ENCODE measurements around the gene MATN4. TPM values are rescaled to one million over a fixed set of nuclear protein-coding genes. Genes with fewer than 3 reads are reported as not detected.

MATN4 gene
- total and polyA plus RNA-seq, 2 of the 13 experiments (the other 11 are each of a cell fraction or from before 2014, with no cell fraction given), result not detected

DNA sequence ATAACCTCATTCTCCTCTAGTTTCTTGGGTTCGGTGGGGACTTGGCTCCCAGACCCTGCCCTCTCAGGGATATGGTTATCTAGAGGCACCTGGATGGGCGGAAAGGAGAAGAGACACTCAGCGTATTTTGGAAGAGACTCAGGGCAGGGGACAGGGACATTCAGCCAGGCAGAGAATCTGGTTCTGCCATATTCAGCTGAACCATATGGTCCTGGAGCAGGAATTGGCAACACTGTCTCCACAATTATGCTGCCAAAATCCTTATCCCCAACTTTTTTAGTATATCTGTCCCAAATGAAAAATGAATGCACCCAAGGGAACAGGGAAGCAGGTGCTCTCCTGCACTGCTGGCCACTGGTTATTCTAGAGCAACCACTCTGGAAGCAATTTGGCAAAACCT is 22.4 kb upstream of the MATN4 start:
- Histone ChIP-seq H3K9ac (ENCODE audit: insufficient read depth, low read depth, low read length) (no peak overlapping the region), H2AFZ (ENCODE audit: low read length) (no peak overlapping the region), H3K36me3 (replicated peaks in 1 of 2; ENCODE audit: control insufficient read depth in 1 of 2, insufficient read depth in 2 of 2, low read length in 2 of 2) (peaks cover 48 to 66% of the 10 kb centered on the region in 2 experiments), H3K79me2 (ENCODE audit: insufficient read depth, low read length) (no peaks in the 10 kb centered on the region), H3K27me3 (ENCODE audit: control insufficient read depth in 1 of 2, insufficient read depth in 2 of 2, low read length in 2 of 2) (no peaks in the 10 kb centered on the region), H3K9me3 (ENCODE audit: low read length) (no peaks in the 10 kb centered on the region), H3K27ac (ENCODE audit: extremely low read length, insufficient read depth, low read length) (no peak overlapping the region), H3K4me3 (replicated peaks in 1 of 3; ENCODE audit: insufficient read depth in 1 of 3, low read depth in 2 of 3, low read length in 3 of 3) (no peak overlapping the region), H3K4me1 (ENCODE audit: insufficient read depth, low read length) (no peaks in the 10 kb centered on the region), H4K20me1 (ENCODE audit: insufficient read depth, low read length) (no peaks in the 10 kb centered on the region), H3K4me2 (ENCODE audit: low read depth, low read length) (no peak overlapping the region)
- FAIRE-seq (no peak), DNase-seq (ENCODE audit: low spot score) (no peak), ATAC-seq (no peak)
- intact Hi-C loops (cut with micrococcal nuclease; ENCODE audit: unreplicated experiment), result no loop called here
- in situ Hi-C loops (cut with HindIII; ENCODE audit: extremely low pct_ligation_motif_present, low pct_unique_long_range_greater_than_20kb), result no loop called here
- no peak for TF ChIP-seq ZNF530 (CRISPR knock-in tag; IDR thresholded peaks at IDR 0.05; ENCODE audit: low read depth)
- ChIA-PET POLR2A (interaction anchor here (0.7 to 2.0 kb wide), 2 partner anchors 12 to 13 kb away, joined by 3 to 8 read pairs; no protein-coding TSS in a partner anchor), CTCF (ENCODE audit: low intra/inter-chr PET ratio, low total read pairs) (no interaction called here)
- WGBS (ENCODE audit: low lambda C conversion rate), result 93% methylated on average over 3 of the region's 3 CpGs
- BruUV-seq (replicated peaks), result no TSS peak

DNA sequence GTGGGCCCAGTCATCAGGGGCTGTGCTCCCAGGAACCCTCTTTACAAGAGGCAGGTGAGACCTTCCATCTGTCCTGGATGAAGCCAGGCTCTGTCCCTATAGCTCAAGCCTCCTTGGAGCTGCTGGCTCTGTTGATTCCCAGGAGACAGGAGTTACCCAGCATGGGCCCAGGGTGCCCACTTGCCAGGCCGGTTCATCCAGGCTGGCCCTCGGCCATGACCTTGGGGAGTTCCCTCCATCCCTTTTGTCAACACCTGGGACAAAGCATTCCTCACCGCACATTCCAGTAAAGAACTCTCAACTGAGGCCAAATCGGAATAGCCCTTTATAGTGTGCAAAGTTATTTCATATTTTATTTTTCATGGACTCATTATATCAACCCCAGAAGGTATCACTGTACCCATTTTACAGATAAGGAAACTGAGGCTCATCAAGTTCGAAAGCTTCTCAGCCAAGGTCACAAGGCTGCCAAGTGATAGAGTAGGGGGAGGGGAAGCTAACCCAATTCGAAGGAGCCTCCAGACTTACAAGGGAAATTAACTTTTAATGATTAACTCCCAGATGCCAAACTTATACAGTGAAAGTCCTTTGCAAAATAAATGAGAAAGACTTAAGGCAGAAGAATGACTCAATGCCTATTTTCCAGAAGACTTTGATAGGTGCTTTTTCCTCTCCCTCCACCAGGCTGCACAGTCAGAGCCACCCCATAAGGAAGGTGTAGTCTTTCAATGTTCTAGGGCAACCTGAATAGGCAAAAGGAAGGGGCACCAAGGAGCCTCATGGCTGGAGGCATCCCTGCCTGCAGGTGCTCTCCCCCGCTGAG is 21.6 kb upstream of the MATN4 start:
- ATAC-seq (peak; percentile 35), DNase-seq (ENCODE audit: low spot score) (no peak), FAIRE-seq (no peak)
- Histone ChIP-seq H3K27ac (ENCODE audit: extremely low read length, insufficient read depth, low read length) (no peak overlapping the region), H3K4me1 (ENCODE audit: insufficient read depth, low read length) (no peaks in the 10 kb centered on the region), H3K27me3 (ENCODE audit: control insufficient read depth in 1 of 2, insufficient read depth in 2 of 2, low read length in 2 of 2) (no peaks in the 10 kb centered on the region), H3K36me3 (replicated peaks in 1 of 2; ENCODE audit: control insufficient read depth in 1 of 2, insufficient read depth in 2 of 2, low read length in 2 of 2) (peaks cover 42 to 62% of the 10 kb centered on the region in 2 experiments), H4K20me1 (ENCODE audit: insufficient read depth, low read length) (no peaks in the 10 kb centered on the region), H3K4me2 (ENCODE audit: low read depth, low read length) (no peak overlapping the region), H3K9ac (ENCODE audit: insufficient read depth, low read depth, low read length) (no peak overlapping the region), H3K79me2 (ENCODE audit: insufficient read depth, low read length) (no peaks in the 10 kb centered on the region), H3K9me3 (ENCODE audit: low read length) (no peaks in the 10 kb centered on the region), H2AFZ (ENCODE audit: low read length) (no peak overlapping the region), H3K4me3 (replicated peaks in 1 of 3; ENCODE audit: insufficient read depth in 1 of 3, low read depth in 2 of 3, low read length in 3 of 3) (no peak overlapping the region)
- BruUV-seq (replicated peaks), result no TSS peak
- ChIA-PET POLR2A (interaction anchor here (1.0 to 2.0 kb wide), 3 partner anchors 13 to 33 kb away, joined by 3 to 8 read pairs (median 5); partner anchors contain the start of gene SYS1), CTCF (ENCODE audit: low intra/inter-chr PET ratio, low total read pairs) (no interaction called here)
- intact Hi-C loops (cut with micrococcal nuclease; ENCODE audit: unreplicated experiment), result no loop called here
- in situ Hi-C loops (cut with HindIII; ENCODE audit: extremely low pct_ligation_motif_present, low pct_unique_long_range_greater_than_20kb), result no loop called here
- 72% methylated on average over 7 of the region's 7 CpGs for WGBS (ENCODE audit: low lambda C conversion rate)
- TF ChIP-seq MED13 (CRISPR knock-in tag; IDR thresholded peaks at IDR 0.05) (no peak), ZBTB38 (CRISPR knock-in tag; IDR thresholded peaks at IDR 0.05) (no peak), FOXJ3 (CRISPR knock-in tag; IDR thresholded peaks at IDR 0.05; ENCODE audit: borderline replicate concordance) (no peak), ZMYM3 (CRISPR knock-in tag; IDR thresholded peaks at IDR 0.05) (peak; percentile 75; the same call in 1 of the 2 replicates), TBX2 (CRISPR knock-in tag; IDR thresholded peaks at IDR 0.05; ENCODE audit: borderline replicate concordance) (0 out of 2 replicates have a peak, but pooled peaks have one; percentile 31), KDM1A (CRISPR knock-in tag; IDR thresholded peaks at IDR 0.05) (peak; percentile 54; the same call in 1 of the 2 replicates), RFX5 (IDR thresholded peaks at IDR 0.05; ENCODE audit: low read depth, low read length) (no peak), ZNF563 (CRISPR knock-in tag; IDR thresholded peaks at IDR 0.05) (no peak), RNF2 (conservative IDR thresholded peaks at IDR 0.05; ENCODE audit: low read depth) (no peak)
- TF ChIP-seq, protein P1, sequence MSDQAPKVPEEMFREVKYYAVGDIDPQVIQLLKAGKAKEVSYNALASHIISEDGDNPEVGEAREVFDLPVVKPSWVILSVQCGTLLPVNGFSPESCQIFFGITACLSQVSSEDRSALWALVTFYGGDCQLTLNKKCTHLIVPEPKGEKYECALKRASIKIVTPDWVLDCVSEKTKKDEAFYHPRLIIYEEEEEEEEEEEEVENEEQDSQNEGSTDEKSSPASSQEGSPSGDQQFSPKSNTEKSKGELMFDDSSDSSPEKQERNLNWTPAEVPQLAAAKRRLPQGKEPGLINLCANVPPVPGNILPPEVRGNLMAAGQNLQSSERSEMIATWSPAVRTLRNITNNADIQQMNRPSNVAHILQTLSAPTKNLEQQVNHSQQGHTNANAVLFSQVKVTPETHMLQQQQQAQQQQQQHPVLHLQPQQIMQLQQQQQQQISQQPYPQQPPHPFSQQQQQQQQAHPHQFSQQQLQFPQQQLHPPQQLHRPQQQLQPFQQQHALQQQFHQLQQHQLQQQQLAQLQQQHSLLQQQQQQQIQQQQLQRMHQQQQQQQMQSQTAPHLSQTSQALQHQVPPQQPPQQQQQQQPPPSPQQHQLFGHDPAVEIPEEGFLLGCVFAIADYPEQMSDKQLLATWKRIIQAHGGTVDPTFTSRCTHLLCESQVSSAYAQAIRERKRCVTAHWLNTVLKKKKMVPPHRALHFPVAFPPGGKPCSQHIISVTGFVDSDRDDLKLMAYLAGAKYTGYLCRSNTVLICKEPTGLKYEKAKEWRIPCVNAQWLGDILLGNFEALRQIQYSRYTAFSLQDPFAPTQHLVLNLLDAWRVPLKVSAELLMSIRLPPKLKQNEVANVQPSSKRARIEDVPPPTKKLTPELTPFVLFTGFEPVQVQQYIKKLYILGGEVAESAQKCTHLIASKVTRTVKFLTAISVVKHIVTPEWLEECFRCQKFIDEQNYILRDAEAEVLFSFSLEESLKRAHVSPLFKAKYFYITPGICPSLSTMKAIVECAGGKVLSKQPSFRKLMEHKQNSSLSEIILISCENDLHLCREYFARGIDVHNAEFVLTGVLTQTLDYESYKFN (CRISPR knock-in tag; conservative IDR thresholded peaks at IDR 0.05), result no peak
- TF ChIP-seq, protein P2, sequence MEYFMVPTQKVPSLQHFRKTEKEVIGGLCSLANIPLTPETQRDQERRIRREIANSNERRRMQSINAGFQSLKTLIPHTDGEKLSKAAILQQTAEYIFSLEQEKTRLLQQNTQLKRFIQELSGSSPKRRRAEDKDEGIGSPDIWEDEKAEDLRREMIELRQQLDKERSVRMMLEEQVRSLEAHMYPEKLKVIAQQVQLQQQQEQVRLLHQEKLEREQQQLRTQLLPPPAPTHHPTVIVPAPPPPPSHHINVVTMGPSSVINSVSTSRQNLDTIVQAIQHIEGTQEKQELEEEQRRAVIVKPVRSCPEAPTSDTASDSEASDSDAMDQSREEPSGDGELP (IDR thresholded peaks at IDR 0.05; ENCODE audit: borderline replicate concordance, low read depth), result no peak
